SIG-M5 treated with dmso at 0.1 percent for 504 hours (cell line): Measurements from ENCODE around the gene PAM.
A peak's percentile ranks its signal among the peaks of the same experiment; 100 is the strongest.
"Not testable (repeated sequence)": the region's sequence is repeated elsewhere in the genome, so short reads cannot be mapped to it uniquely, and the experiment has no call there.

Experiments
- DNase-seq: peaks from one replicate; lab custom pipeline; 2025; ENCODE audit not compliant: unreplicated experiment; lab: John Stamatoyannopoulos, UW

PAM gene

GRCh38 chr5:103035701-103036100, 280.6 kb downstream of the PAM start:
- no peak for DNase-seq

DNA sequence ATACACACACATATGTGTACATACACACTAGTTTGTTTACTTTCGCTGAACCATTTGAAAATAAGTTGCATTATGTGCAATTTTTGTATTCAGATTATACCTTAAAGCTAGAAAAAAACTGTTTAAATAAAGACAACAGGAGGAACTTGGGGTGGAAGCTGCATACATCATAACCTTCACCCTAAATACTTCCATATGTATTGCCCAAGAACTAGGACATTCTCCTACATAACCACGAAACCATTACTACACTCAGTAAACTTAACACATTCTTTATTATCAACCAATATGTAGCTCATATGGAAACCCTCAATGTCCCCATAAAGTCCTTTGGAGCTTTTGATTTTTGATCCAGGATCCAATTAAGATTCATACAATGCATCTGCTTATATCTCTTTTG, 281.5 kb downstream of the PAM start:
- no peak for DNase-seq

- DNase-seq, result no peak
Observed at GRCh38 chr5:103037673-103038455, 282.8 kb downstream of the PAM start.

GRCh38 chr5:103041071-103041676, 286.1 kb downstream of the PAM start:
- DNase-seq, result peak; percentile 60

GRCh38 chr5:103046706-103047105, 291.6 kb downstream of the PAM start:
- DNase-seq, result not testable (repeated sequence)

DNA sequence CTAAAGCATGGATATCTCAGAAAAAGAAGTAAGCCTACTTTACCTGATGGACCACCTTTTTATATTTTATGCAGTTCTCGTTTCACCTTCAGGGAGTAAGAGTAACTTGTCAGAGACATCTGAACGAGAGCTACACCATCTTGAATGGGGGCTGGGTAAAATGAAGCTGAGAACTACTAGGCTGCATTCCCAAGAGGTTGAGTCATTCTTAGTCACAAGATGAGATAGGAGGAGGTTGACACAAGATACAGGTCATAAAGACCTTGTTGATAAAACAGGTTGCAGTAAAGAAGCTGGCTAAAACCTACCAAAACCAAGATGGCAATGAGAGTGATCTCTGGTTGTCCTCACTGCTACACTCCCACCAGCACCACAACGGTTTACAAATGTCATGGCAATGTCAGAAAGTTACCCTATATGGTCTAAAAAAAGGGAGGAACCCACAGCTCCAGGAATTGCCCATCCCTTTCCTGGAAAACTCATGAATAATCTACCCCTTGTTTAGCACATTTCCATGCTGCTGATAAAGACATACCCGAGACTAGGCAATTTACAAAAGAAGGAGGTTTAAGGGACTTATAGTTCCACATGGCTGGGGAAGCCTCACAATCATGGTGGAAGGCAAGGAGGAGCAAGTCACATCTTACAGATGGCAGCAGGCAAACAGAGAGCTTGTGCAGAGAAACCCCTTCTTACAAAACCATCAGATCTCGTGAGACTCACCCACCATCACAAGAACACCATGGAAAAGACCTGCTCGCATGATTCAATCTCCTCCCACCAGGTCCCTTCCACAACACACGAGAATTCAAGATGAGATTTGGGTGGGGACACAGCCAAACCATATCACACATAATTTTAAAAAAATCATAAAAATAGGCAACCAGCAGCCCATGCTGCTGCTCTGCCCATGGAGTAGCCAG, 302.4 kb downstream of the PAM start:
- DNase-seq, result no peak

GRCh38 chr5:103059525-103059924, 304.4 kb downstream of the PAM start:
- no peak for DNase-seq

DNA sequence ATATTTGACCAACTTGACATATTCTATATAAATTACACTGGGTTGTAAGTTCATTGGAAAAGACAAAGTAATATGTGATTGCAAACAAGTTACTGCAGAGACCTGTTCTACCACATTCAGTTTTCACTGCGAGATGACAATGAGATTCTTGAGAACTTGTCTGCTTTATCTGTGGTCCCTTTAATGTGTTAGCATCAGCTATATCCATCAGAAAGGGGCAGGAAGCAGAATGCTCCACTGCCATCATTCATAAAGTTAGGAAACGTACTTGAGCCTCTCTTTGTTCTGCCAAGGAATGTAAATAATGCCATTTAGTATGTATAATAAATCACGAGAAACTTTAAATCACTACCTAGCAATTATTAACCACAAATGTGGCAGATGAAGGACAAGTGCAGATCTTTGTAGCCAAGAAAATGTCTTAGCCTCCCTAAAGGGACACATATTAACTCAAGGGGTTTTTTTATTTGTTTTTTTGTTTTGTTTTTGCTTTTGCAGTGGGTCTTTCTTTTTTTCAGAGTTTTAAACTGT, 305.4 kb downstream of the PAM start:
- no peak for DNase-seq

DNA sequence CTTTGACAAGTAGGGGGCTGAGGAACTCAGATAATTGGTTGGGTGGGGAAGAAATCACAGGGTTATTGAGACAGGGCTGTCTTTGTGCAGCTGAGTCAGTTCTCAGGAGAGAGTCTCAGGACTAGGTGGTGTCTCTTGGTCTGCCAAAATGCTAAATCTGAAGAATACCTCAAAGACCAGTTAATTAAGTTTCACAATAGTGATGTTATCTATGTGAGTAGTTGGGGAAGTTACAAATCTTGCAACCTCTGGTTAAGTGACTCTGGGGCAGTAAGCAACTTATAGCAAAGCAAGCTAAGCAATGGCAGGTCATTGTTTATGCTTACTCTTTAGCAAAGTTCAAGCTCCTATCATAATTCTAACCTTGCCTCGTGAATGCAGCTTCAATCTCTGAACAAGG, 311.2 kb downstream of the PAM start:
- DNase-seq, result peak; percentile 21

GRCh38 chr5:103073500-103073899, 318.4 kb downstream of the PAM start:
- not testable (repeated sequence) for DNase-seq

GRCh38 chr5:103075442-103075841, 320.3 kb downstream of the PAM start:
- no peak for DNase-seq
